GM23338 (cell line): Measurements from ENCODE around the gene P2RY6. TPM values are rescaled to one million over a fixed set of nuclear protein-coding genes. Genes with fewer than 3 reads are reported as not detected.

Source experiments
- ATAC-seq: fragments of 200-7000 bp; cut with Tn5 transposase; 3 replicates; pipeline ENCODE4 v1.9.1; 2020
- DNase-seq: peaks from one replicate; pipeline ENCODE4 v3.0.0-alpha.2; 2015; ENCODE audit warnings: low spot score
- H2AFZ ChIP-seq: fragments of 200-600 bp; sonication (generic); 2 replicates; pipeline ENCODE4 v1.8.0; 2016; ENCODE audit warnings: antibody characterized with exemption, mild to moderate bottlenecking, moderate library complexity
- H3F3A ChIP-seq: fragments of 200-600 bp; sonication (generic); replicated peaks from 2 replicates; pipeline ENCODE4 v1.8.0; 2017; ENCODE audit warnings: antibody characterized with exemption, mixed run types, low read depth
- H3K27ac ChIP-seq: fragments of 200-600 bp; sonication (generic); 2 replicates; pipeline ENCODE4 v1.6.1; 2016; ENCODE audit warnings: low read depth
- H3K27me3 ChIP-seq: fragments of 200-600 bp; sonication (generic); 2 replicates; pipeline ENCODE4 v1.8.0; 2016; ENCODE audit warnings: mild to moderate bottlenecking, mixed run types, moderate library complexity; ENCODE audit not compliant: insufficient read depth
- H3K36me3 ChIP-seq: fragments of 200-600 bp; sonication (generic); 2 replicates; pipeline ENCODE4 v1.8.0; 2016; ENCODE audit warnings: mild to moderate bottlenecking; ENCODE audit not compliant: insufficient read depth
- H3K4me1 ChIP-seq: fragments of 200-600 bp; sonication (generic); 2 replicates; pipeline ENCODE4 v1.8.0; 2016; ENCODE audit warnings: mild to moderate bottlenecking, moderate library complexity; ENCODE audit not compliant: insufficient read depth
- H3K4me2 ChIP-seq: fragments of 200-600 bp; sonication (generic); 2 replicates; pipeline ENCODE4 v1.7.1; 2017; ENCODE audit warnings: mixed run types
- H3K4me3 ChIP-seq: fragments of 200-600 bp; sonication (generic); 2 replicates; pipeline ENCODE4 v1.6.1; 2016; ENCODE audit warnings: mixed run types
- H3K79me2 ChIP-seq: fragments of 200-600 bp; sonication (generic); replicated peaks from 2 replicates; pipeline ENCODE4 v1.8.0; 2017; ENCODE audit warnings: mild to moderate bottlenecking; ENCODE audit not compliant: insufficient read depth
- H3K9me2 ChIP-seq: fragments of 200-600 bp; sonication (generic); 2 replicates; pipeline ENCODE4 v1.8.0; 2017; ENCODE audit not compliant: insufficient read depth
- H4K20me1 ChIP-seq: fragments of 200-600 bp; sonication (generic); replicated peaks from 2 replicates; pipeline ENCODE4 v1.8.0; 2017; ENCODE audit warnings: mild to moderate bottlenecking; ENCODE audit not compliant: insufficient read depth
- H3K27ac Mint-ChIP-seq: 2 replicates; pipeline ENCODE4 v1.8.0; 2020; ENCODE audit warnings: inconsistent platforms, mild to moderate bottlenecking, moderate library complexity, mixed read lengths
- H3K27me3 Mint-ChIP-seq: 3 replicates; pipeline ENCODE4 v1.8.0; 2022; ENCODE audit warnings: low read depth, mild to moderate bottlenecking, moderate library complexity, mixed read lengths, inconsistent platforms; ENCODE audit not compliant: insufficient read depth, poor library complexity
- H3K36me3 Mint-ChIP-seq: 3 replicates; pipeline ENCODE4 v1.8.0; 2021; ENCODE audit warnings: low read depth, mild to moderate bottlenecking, inconsistent platforms, moderate library complexity, mixed read lengths
- H3K4me1 Mint-ChIP-seq: 3 replicates; pipeline ENCODE4 v1.8.0; 2020; ENCODE audit warnings: mild to moderate bottlenecking, inconsistent platforms, mixed read lengths
- H3K4me3 Mint-ChIP-seq: 3 replicates; pipeline ENCODE4 v1.8.0; 2021; ENCODE audit warnings: moderate library complexity, mild to moderate bottlenecking, inconsistent platforms, mixed read lengths
- H3K9me3 Mint-ChIP-seq: 3 replicates; pipeline ENCODE4 v1.8.0; 2020; ENCODE audit warnings: moderate library complexity, mild to moderate bottlenecking, inconsistent platforms, mixed read lengths
- CREB1 ChIP-seq: fragments of 250-450 bp; sonication (Bioruptor Pico); IDR thresholded peaks from 2 replicates; pipeline ENCODE4 v1.5.0; 2020; ENCODE audit warnings: low read depth, mild to moderate bottlenecking, moderate library complexity
- CTCF ChIP-seq, 2 experiments: fragments of 200-600 bp in 1 of 2; sonication (generic) in 1 of 2; conservative IDR thresholded peaks; 2 replicates each; pipeline versions ENCODE4 v1.5.1 to v1.6.1; 2016 to 2017; ENCODE audit warnings: antibody characterized with exemption in 2 of 2, low read depth in 2 of 2, mild to moderate bottlenecking in 2 of 2, moderate library complexity in 1 of 2
- EZH2 ChIP-seq: fragments of 200-600 bp; sonication (generic); IDR thresholded peaks from one replicate; pipeline ENCODE4 v1.8.0; 2017; ENCODE audit warnings: antibody characterized with exemption, mild to moderate bottlenecking, low read depth; ENCODE audit not compliant: unreplicated experiment
- EZH2phosphoT487 ChIP-seq: fragments of 200-600 bp; sonication (generic); IDR thresholded peaks from one replicate; pipeline ENCODE4 v1.8.1; 2018; ENCODE audit warnings: antibody characterized with exemption; ENCODE audit not compliant: unreplicated experiment
- JUNB ChIP-seq: IDR thresholded peaks from one replicate; pipeline ENCODE4 v1.6.1; 2016; ENCODE audit warnings: antibody characterized with exemption; ENCODE audit not compliant: unreplicated experiment
- NANOG ChIP-seq: IDR thresholded peaks from 2 replicates; pipeline ENCODE4 v1.6.1; 2016; ENCODE audit warnings: antibody characterized with exemption, borderline replicate concordance
- POLR2AphosphoS5 ChIP-seq: IDR thresholded peaks from 2 replicates; pipeline ENCODE4 v1.6.1; 2016; ENCODE audit warnings: antibody characterized with exemption, low read depth
- REST ChIP-seq: IDR thresholded peaks from one replicate; pipeline ENCODE4 v1.6.1; 2018; ENCODE audit warnings: antibody characterized with exemption; ENCODE audit not compliant: unreplicated experiment
- STAT1 ChIP-seq: IDR thresholded peaks from one replicate; pipeline ENCODE4 v1.6.1; 2016; ENCODE audit warnings: antibody characterized with exemption; ENCODE audit not compliant: unreplicated experiment
- ZNF114 ChIP-seq: fragments of 250-450 bp; sonication (Bioruptor Pico); IDR thresholded peaks from 2 replicates; pipeline ENCODE4 v1.5.0; 2020; ENCODE audit warnings: mild to moderate bottlenecking, moderate library complexity
- ZNF331 ChIP-seq: fragments of 250-450 bp; sonication (Bioruptor Pico); IDR thresholded peaks from 2 replicates; pipeline ENCODE4 v1.5.0; 2020; ENCODE audit warnings: low read depth, mild to moderate bottlenecking, moderate library complexity
- polyA plus RNA-seq: library from polyadenylated mRNA; unstranded; fragments of >200 nt; fragmentation: Nextera tagmentation; extraction: Ambion mirVana; gene quantifications from 2 replicates; pipeline ENCODE4 v1.2.1, GENCODE V29; 2016
- total RNA-seq: library from RNA; depleted of rRNA; stranded (reverse); fragments of >200 nt; shearing (Covaris generic); gene quantifications from 2 replicates; pipeline ENCODE4 v1.2.3, GENCODE V29; 2014
- TF ChIP-seq, protein P1 (sequence below): fragments of 250-450 bp; sonication (Bioruptor Pico); IDR thresholded peaks from 2 replicates; pipeline ENCODE4 v1.5.0; 2020; ENCODE audit warnings: mild to moderate bottlenecking, moderate library complexity
- TF ChIP-seq, protein P2 (sequence below): IDR thresholded peaks from 2 replicates; pipeline ENCODE4 v1.6.1; 2016; ENCODE audit warnings: antibody characterized with exemption

Gene P2RY6
- total and polyA plus RNA-seq, 2 experiments from 2014 or later = not detected

DNA sequence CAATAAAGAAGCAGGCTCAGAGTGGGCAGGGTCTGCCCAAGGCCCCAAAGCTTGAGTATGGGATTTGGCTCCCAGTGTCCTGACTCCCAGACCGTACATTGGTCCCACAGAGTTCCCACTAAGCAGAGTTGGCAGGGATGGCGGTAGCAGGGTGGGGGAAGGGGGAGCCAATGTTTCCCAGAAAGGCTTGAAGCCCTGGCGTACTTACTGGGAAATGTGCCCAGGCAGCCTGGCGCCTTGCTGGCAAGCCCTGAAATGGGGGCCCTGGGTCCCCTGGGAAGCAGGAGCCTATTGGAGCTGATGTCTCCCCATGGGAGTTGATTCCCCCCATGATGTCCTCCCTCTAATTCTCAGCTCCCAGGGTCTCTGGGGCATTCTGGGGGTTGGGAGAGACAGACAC, 45.2 kb downstream of the P2RY6 start:
- Histone ChIP-seq H3K27me3 (no peaks in the 10 kb centered on the region), H3K27ac (no peak overlapping the region), H3K4me2 (no peak overlapping the region), H3K4me3 (no peak overlapping the region), H2AFZ (no peak overlapping the region), H3F3A (no peaks in the 10 kb centered on the region), H3K79me2 (peaks cover 8% of the 10 kb centered on the region; the same call in 1 of the 2 replicates), H4K20me1 (peaks cover under 1% of the 10 kb centered on the region), H3K4me1 (peaks cover 16% of the 10 kb centered on the region), H3K36me3 (no peaks in the 10 kb centered on the region), H3K9me2 (no peaks in the 10 kb centered on the region)
- ATAC-seq (no peak), DNase-seq (no peak)
- Mint-ChIP-seq H3K4me1 (peaks cover 41% of the 10 kb centered on the region), H3K36me3 (peaks cover 7% of the 10 kb centered on the region; the same call in 2 of the 3 replicates), H3K27me3 (peaks cover 20% of the 10 kb centered on the region), H3K9me3 (no peaks in the 10 kb centered on the region), H3K27ac (no peak overlapping the region), H3K4me3 (no peak overlapping the region)
- TF ChIP-seq REST (no peak), CTCF (conservative IDR thresholded peaks at IDR 0.05; ENCODE audit: low read depth in 2 of 2) (no peak), EZH2 (no peak), JUNB (no peak), POLR2AphosphoS5 (no peak), CREB1 (no peak), STAT1 (no peak), NANOG (no peak), ZNF331 (no peak), ZNF114 (CRISPR knock-in tag) (no peak), EZH2phosphoT487 (no peak)
- TF ChIP-seq, protein P1, sequence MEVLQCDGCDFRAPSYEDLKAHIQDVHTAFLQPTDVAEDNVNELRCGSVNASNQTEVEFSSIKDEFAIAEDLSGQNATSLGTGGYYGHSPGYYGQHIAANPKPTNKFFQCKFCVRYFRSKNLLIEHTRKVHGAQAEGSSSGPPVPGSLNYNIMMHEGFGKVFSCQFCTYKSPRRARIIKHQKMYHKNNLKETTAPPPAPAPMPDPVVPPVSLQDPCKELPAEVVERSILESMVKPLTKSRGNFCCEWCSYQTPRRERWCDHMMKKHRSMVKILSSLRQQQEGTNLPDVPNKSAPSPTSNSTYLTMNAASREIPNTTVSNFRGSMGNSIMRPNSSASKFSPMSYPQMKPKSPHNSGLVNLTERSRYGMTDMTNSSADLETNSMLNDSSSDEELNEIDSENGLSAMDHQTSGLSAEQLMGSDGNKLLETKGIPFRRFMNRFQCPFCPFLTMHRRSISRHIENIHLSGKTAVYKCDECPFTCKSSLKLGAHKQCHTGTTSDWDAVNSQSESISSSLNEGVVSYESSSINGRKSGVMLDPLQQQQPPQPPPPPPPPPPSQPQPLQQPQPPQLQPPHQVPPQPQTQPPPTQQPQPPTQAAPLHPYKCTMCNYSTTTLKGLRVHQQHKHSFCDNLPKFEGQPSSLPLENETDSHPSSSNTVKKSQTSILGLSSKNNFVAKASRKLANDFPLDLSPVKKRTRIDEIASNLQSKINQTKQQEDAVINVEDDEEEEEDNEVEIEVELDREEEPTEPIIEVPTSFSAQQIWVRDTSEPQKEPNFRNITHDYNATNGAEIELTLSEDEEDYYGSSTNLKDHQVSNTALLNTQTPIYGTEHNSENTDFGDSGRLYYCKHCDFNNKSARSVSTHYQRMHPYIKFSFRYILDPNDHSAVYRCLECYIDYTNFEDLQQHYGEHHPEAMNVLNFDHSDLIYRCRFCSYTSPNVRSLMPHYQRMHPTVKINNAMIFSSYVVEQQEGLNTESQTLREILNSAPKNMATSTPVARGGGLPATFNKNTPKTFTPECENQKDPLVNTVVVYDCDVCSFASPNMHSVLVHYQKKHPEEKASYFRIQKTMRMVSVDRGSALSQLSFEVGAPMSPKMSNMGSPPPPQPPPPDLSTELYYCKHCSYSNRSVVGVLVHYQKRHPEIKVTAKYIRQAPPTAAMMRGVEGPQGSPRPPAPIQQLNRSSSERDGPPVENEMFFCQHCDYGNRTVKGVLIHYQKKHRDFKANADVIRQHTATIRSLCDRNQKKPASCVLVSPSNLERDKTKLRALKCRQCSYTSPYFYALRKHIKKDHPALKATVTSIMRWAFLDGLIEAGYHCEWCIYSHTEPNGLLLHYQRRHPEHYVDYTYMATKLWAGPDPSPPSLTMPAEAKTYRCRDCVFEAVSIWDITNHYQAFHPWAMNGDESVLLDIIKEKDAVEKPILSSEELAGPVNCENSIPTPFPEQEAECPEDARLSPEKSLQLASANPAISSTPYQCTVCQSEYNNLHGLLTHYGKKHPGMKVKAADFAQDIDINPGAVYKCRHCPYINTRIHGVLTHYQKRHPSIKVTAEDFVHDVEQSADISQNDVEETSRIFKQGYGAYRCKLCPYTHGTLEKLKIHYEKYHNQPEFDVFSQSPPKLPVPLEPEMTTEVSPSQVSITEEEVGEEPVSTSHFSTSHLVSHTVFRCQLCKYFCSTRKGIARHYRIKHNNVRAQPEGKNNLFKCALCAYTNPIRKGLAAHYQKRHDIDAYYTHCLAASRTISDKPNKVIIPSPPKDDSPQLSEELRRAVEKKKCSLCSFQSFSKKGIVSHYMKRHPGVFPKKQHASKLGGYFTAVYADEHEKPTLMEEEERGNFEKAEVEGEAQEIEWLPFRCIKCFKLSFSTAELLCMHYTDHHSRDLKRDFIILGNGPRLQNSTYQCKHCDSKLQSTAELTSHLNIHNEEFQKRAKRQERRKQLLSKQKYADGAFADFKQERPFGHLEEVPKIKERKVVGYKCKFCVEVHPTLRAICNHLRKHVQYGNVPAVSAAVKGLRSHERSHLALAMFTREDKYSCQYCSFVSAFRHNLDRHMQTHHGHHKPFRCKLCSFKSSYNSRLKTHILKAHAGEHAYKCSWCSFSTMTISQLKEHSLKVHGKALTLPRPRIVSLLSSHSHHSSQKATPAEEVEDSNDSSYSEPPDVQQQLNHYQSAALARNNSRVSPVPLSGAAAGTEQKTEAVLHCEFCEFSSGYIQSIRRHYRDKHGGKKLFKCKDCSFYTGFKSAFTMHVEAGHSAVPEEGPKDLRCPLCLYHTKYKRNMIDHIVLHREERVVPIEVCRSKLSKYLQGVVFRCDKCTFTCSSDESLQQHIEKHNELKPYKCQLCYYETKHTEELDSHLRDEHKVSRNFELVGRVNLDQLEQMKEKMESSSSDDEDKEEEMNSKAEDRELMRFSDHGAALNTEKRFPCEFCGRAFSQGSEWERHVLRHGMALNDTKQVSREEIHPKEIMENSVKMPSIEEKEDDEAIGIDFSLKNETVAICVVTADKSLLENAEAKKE = no peak
- TF ChIP-seq, protein P2, sequence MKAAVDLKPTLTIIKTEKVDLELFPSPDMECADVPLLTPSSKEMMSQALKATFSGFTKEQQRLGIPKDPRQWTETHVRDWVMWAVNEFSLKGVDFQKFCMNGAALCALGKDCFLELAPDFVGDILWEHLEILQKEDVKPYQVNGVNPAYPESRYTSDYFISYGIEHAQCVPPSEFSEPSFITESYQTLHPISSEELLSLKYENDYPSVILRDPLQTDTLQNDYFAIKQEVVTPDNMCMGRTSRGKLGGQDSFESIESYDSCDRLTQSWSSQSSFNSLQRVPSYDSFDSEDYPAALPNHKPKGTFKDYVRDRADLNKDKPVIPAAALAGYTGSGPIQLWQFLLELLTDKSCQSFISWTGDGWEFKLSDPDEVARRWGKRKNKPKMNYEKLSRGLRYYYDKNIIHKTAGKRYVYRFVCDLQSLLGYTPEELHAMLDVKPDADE = no peak
